ENCODE measurements around the gene NFATC1. TPM values are rescaled to one million over a fixed set of nuclear protein-coding genes. Genes with fewer than 3 reads are reported as not detected.

Gene NFATC1
- total RNA-seq, 4 donors from 2014 or later, result 0.79 to 4.8 (median 2.6) TPM

DNA sequence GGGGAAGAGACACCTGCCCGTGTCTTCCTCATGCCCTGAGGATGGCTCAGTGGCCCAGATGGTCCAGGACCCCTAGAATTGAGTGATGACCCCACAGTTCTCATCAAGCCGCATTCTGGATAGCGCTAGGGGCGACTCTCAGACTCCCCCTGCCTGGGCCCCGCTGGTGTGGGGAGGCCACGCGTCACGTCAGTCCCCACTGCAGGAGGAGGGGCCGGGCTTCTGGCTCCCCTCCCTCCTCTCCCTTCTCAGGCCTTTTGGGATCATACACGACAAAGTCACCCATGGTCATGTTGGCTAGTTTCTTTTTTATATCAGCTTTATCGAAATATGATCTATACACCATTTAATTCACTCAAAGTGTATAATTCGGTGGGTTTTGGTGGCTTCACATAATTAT lies 61.5 kb downstream of the NFATC1 start:
- Histone ChIP-seq H3K4me3 (no peak overlapping the region), H3K36me3 (peaks cover 0 to 46% (median under 1%) of the 10 kb centered on the region in 3 donors), H3K4me1 (peaks cover 10 to 32% (median 23%) of the 10 kb centered on the region in 3 donors), H3K27ac (no peak overlapping the region), H3K27me3 (no peaks in the 10 kb centered on the region), H3K9me3 (no peaks in the 10 kb centered on the region)
- 91 to 95% methylated on average over 7 to 12 of the region's 12 CpGs for WGBS, 2 donors
- intact Hi-C loops (cut with DNase I), result no loop called here
- TF ChIP-seq POLR2A (IDR thresholded peaks at IDR 0.05), result no peak
- TF ChIP-seq, protein P1, sequence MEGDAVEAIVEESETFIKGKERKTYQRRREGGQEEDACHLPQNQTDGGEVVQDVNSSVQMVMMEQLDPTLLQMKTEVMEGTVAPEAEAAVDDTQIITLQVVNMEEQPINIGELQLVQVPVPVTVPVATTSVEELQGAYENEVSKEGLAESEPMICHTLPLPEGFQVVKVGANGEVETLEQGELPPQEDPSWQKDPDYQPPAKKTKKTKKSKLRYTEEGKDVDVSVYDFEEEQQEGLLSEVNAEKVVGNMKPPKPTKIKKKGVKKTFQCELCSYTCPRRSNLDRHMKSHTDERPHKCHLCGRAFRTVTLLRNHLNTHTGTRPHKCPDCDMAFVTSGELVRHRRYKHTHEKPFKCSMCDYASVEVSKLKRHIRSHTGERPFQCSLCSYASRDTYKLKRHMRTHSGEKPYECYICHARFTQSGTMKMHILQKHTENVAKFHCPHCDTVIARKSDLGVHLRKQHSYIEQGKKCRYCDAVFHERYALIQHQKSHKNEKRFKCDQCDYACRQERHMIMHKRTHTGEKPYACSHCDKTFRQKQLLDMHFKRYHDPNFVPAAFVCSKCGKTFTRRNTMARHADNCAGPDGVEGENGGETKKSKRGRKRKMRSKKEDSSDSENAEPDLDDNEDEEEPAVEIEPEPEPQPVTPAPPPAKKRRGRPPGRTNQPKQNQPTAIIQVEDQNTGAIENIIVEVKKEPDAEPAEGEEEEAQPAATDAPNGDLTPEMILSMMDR (IDR thresholded peaks at IDR 0.05), result no peak
- DNase-seq, result no peak

DNA sequence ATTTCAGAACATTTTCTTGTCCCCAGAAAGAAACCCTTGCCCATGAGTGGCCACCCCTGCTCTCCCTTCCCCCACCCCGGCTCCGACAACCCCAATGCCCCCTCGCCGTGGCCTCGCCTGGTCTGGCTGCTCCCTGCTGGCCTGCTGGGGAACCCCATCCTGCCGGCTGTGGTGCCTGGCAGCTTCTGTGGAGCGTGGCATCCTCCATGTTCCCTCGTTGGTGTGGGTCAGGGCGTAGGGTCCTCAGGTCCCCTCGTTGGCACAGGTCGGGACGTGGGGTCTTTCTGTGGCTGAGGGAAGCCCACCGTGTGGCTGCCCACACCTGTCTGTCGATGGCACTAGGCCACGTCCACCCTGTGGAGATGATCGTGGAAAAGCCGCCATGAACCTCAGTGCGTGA lies 61.9 kb downstream of the NFATC1 start:
- WGBS, 2 donors, result 78 to 95% methylated on average over 5 of the region's 18 CpGs
- Histone ChIP-seq H3K27me3 (no peaks in the 10 kb centered on the region), H3K9me3 (no peaks in the 10 kb centered on the region), H3K4me3 (no peak overlapping the region), H3K4me1 (peaks cover 10 to 32% (median 23%) of the 10 kb centered on the region in 3 donors), H3K36me3 (peaks cover 0 to 46% (median 0%) of the 10 kb centered on the region in 3 donors), H3K27ac (peak overlapping the region in 3 of 4 donors; percentile 40 to 71 (median 55))
- TF ChIP-seq POLR2A (IDR thresholded peaks at IDR 0.05), result no peak
- TF ChIP-seq, protein P1 (IDR thresholded peaks at IDR 0.05), result no peak
- no peak for DNase-seq
- intact Hi-C loops (cut with DNase I), result no loop called here

DNA sequence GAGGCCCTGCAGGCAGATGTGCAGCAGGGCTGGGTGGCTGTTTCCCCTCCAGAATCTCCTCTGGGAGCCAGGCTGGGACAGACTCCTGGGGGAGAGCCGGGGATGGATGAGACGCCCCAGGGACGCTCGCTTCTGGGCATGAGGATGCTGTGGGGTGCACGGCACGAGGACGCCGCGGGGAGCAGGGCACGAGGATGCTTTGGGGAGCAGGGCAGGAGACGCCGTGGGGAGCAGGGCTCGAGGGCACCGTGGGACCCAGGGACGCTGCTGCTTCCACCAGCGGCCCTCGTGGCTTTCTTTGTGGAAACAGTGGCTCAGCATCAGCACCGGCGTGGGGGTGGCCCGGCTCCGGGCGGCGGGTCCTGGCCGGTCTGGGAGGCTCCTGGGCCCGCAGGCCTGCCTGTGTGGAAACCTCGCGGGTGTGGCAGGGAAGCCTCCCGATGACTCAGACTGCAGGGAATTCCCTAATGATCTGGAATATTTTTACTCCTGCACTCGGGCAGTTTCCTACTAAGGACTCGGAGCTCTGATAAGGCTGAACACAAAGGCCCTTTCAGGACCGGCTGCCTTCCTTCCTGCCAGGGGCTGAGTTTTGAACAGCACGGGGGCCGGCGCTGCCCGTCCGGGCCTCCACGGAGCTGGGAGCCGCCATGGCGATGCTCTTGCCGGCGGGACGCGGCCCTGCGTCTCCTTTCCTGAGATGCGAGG lies 62.6 kb downstream of the NFATC1 start:
- peaks cover 0 to 49% (median 0%) of the 10 kb centered on the region in 3 donors for H3K36me3 ChIP-seq
- intact Hi-C loops (cut with DNase I), result no loop called here

DNA sequence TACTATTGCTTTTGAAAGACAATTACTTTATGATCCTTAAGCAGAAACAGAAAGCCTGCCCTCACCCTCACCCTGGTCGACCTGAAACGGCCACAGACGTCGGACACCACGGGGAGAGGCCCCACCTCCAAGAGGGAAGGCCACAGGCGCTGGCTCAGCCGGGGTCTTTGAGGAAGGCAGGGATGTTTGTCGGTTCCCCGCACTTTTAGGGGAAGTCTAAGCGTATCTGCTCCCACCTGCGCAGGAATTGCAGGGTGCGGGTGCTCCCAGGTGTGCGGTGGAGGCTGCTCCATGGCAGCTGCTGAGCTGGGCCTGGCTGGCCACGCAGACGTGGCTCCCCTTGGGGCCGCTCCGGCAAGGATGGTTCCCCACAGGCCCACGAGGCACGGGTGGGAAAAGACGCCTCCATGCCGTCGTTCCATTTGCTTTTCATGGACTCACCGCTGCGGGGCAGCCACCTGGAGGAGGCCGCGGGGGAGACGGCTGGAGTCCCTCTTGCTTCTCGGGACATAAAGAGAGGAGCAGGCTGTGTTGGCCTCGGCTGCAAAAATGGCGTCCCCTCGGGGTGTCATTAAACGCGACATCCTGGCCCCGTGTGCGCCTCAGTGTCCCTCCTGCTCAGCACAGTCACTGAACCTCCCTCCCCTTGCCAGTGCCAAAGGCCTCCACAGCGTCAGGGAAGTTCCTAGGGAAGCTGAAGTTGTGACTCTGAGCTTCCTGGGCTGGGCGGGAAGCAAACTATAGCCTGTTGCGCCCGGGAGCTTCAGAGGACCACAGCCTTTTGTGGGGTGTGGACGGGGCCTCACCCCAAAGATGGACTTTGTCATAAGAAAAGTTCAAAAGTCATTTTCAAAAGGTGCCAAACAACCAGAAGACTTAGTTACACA lies 63.4 kb downstream of the NFATC1 start:
- H3K4me3 ChIP-seq, result peak overlapping the region in 1 of 4 donors; percentile 43
- intact Hi-C loops (cut with DNase I), result no loop called here

More for the DNA sequence above, 62.6 kb downstream of the NFATC1 start:
- TF ChIP-seq POLR2A (IDR thresholded peaks at IDR 0.05), result no peak
- TF ChIP-seq, protein P1 (IDR thresholded peaks at IDR 0.05), result no peak
- Histone ChIP-seq H3K27me3 (no peaks in the 10 kb centered on the region), H3K9me3 (no peaks in the 10 kb centered on the region), H3K27ac (peak overlapping the region; percentile 11 to 82 (median 56)), H3K4me3 (peak overlapping the region in 1 of 4 donors; percentile 43), H3K4me1 (peaks cover 10 to 32% (median 23%) of the 10 kb centered on the region in 3 donors)
- DNase-seq, result no peak
- 33 to 46% methylated on average over 12 to 14 of the region's 45 CpGs for WGBS, 2 donors

More for the DNA sequence above, 63.4 kb downstream of the NFATC1 start:
- TF ChIP-seq, protein P1 (IDR thresholded peaks at IDR 0.05), result no peak
- TF ChIP-seq POLR2A (IDR thresholded peaks at IDR 0.05), result no peak
- 89 to 100% methylated on average over 7 to 21 of the region's 40 CpGs for WGBS, 2 donors
- Histone ChIP-seq H3K36me3 (peaks cover 0 to 49% (median 0%) of the 10 kb centered on the region in 3 donors), H3K27ac (peak overlapping the region; percentile 11 to 82 (median 56)), H3K4me1 (peaks cover 10 to 26% (median 23%) of the 10 kb centered on the region in 3 donors), H3K27me3 (no peaks in the 10 kb centered on the region), H3K9me3 (no peaks in the 10 kb centered on the region)
- no peak for DNase-seq

Data from esophagus squamous epithelium (tissue), 5 donors.